Activated T-helper 1 cell treated with Interleukin-2 at 50 U/mL for 16 hours (primary cell): ENCODE results near the gene LRWD1.
"Not testable (repeated sequence)": the region's sequence is repeated elsewhere in the genome, so short reads cannot be mapped to it uniquely, and the experiment has no call there.

Experiments used
- DNase-seq: peaks from one replicate; pipeline ENCODE4 v3.0.0-alpha.2; 2020; ENCODE audit warnings: low read depth

The LRWD1 gene

DNA sequence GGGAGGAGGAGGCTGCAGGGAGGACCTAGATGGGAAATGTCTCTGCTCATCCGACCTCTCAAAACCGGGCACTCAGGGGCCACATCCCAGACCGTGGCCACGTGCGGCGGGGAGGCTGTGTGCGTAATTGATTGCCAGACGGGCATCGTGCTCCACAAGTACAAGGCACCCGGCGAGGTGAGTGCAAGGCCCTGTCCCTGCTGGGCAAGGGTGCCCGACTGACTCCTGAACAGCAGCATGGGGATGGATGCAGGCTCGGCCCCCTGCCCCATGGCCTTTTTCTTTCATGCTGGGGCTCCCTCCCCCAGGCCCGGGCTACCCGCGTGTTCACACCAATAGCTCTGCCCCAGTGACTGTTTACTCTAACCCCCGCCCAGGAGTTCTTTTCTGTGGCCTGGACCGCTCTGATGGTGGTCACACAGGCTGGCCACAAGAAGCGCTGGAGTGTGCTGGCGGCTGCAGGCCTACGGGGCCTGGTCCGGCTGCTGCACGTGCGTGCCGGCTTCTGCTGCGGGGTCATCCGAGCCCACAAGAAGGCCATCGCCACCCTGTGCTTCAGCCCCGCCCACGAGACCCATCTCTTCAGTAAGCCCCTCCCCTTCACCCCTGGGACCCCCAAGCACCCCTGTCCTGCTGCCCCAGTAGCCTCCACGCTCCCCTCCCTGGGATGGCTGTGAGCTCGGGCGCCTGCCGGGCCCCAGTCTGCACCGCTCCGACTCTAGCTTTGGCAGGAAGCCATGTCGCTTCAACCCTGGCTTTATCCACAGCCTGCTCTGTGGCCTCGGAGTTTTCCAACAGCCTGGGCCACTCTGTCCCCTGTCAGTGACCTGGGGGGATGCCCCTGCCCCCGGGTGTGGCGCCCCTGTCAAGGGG is 3.9 kb downstream of the LRWD1 start:
- DNase-seq: no peak

DNA sequence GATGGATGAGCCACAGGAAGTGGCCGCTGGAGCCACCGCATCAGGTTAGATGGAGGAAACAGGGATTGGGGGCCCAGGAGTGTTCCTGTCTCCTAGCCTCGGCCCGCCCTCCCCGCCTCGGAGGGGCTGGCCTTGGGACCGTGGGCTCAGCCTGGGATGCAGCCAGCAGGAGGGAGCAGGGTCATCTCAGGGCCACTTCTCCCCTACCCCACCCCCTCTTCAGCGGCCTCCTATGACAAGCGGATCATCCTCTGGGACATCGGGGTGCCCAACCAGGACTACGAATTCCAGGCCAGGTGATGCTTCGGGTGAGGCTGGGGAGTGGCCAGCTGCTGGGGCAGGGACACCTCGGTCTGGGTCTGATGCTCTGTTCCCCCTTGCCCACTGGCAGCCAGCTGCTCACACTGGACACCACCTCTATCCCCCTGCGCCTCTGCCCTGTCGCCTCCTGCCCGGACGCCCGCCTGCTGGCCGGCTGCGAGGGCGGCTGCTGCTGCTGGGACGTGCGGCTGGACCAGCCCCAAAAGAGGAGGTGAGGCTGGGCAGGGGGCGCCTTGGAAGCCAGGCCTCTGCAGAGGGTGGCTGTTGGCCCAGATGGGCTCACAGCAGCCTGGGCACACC is 4.7 kb downstream of the LRWD1 start:
- DNase-seq: no peak

DNA sequence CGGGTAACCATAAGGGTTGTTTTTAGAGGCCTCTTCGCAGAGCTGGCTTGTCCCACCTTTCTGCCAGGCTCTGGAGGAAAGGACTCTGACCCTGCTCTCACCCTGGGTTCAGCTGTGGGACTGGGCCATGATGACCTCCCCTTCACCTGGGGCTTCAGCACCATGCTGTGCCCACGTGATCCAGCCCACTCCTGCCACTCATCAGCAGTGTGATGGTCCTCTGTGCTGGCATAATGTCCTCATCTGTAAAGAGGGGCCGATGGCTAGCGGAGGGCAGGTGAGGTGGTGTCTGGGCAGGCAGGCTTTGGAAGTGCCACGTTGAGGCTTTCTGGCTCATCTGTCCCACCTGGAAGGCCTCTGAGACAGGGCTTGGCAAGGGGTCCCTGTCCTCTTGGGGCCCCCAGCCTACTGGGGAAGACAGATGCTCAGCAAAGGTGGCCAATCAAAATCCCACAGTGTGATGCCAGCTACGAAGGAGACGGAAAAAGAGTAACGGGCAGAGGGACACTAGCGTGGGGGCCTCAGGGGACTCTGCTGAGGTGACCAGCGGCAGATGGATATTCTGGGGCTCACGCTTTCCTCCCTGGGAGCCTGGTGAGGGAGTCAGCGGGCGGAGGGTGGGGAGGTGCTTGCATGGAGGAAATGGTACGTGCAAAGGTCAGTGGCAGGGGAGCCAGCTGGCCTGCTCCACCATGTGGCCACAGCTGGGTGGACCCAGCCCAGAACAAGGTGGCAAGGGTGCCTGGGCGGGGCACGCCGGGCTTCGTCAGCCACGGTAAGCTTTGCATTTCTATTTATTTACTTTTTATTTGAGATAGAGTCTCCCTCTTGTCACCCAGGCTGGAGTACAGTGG is 5.4 kb downstream of the LRWD1 start:
- DNase-seq: no peak

DNA sequence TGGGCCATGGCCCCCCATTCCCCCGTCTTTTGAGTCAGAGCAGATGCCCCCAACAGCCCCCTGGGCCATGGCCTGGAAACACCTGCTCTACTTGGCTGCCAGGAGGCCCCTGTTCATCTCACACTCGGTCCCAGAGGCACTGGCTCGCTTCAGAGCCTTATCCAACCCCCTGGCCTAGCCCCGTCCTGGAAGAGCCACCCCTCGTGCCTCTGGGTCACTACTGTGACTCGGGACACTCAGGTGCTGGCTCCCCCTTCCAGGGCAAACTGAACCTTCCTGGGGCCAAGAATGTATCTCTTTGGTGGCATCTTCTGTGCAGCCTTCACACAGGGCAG is 7.0 kb downstream of the LRWD1 start:
- no peak for DNase-seq

DNA sequence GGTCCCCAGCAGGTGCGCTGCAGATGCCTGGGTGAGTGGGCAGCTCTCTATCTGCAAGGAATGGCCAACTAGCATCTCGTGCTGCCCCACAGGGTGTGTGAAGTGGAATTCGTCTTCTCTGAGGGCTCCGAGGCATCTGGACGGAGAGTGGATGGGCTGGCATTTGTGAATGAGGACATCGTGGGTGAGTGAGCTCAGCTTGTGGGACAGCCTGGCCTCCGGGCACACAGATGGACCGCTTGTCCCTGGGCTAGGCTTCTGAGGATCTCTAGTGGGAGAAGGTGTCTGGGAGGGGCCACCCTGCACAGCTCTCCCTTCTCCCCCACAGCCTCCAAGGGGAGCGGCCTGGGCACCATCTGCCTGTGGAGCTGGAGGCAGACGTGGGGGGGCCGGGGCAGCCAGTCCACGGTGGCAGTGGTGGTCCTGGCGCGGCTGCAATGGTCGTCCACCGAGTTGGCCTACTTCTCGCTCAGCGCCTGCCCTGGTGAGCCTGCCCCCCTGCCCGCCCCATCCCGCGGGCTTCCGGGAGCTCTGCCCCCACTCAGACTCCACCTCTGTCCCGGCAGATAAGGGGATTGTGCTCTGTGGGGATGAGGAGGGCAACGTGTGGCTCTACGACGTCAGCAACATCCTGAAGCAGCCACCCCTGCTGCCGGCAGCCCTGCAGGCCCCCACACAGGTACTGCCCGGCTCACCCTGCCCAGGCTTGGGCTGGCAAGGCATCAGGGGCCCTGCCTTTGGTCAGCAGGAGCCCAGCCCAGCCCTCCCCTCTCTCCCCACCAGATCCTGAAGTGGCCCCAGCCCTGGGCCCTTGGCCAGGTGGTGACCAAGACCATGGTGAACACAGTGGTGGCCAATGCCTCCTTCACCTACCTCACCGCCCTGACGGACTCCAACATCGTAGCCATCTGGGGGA is 7.6 kb downstream of the LRWD1 start:
- DNase-seq: no peak

DNA sequence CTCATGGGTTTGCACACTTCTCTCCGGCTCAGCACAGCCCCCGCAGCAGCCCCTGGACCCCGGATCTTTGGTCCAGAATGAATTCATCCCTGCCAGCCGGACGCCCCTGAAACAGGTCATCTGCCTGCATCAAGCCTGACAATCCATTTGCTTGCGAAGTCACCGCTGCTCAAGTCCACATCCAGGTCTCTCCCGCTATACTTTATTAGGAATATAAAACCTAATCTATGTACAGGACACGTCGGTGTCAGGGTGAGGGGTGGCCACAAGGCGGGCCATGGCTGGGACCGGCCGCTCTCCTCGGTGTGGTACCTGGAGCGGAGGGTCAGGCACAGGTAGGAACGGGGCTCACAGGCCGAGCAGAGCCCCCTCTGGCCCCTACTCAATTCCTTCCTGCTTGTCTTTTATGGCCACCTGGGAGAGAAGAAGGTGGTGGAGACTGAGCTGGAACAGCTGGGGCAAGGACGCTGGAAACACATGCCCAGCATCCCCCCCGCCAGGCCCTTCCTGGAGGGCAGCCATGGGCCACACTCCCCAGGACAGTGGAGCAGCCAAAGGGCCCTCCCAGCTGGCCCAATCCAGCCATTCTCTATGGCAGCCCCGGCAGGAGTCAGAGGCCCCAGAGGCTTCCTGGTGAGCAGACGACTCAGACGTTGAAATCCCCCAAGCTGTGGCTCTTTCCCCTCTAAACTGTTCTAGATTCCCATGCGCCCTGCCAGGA is 8.6 kb downstream of the LRWD1 start:
- DNase-seq: no peak

DNA sequence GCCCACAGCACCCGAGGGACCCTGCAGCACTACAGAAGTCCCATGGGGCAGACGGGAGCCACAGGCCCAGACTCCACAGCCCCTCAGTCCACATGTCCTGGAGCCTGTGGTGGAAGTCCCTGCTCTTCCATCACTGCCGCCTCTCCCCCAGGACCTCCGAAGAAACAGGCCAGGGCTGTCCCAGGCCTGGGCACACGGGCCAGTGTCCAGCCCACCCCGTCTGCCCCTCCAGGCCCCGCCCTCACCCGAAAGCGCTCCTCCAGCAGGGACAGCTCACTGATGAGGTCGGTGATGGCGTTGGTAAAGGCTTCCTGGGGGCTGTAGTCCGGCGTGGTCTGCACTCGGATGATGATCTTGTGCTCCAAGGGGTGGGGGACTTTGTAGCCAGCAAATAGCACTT is 9.3 kb downstream of the LRWD1 start:
- not testable (repeated sequence) for DNase-seq

DNA sequence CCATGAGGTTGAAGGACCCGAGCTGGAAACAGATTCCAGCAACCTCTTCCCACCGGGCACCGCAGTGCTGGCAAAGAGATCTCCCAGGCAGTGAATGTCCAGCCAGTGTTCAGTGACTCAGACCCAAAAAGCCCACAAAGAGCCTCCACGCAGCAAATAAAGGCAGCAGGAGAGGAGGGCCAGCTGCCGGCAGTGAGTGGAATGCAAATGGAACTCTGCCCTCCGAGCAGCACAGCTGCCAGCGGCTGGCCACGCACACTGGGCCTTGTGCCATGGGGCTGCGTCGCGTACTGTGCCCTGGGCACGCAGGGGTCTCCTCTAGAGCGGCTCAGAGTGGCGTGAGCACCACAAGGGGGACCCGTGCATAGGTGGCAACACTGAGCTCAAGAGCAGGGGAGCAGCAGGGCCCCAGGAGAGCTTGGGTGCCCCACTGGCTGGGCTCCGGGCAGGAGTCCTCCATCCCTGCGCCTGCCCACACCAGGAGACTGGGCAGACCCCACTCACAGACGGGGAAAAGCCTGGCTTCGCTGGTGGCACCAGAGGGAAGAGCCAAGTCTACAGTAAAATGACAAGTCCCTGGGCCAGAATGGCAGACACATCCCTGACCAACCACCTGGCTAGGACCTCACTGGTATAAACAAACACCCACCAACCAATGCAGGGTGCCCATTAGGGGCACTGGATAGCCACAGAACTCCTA is 10.1 kb downstream of the LRWD1 start:
- DNase-seq: not testable (repeated sequence)

DNA sequence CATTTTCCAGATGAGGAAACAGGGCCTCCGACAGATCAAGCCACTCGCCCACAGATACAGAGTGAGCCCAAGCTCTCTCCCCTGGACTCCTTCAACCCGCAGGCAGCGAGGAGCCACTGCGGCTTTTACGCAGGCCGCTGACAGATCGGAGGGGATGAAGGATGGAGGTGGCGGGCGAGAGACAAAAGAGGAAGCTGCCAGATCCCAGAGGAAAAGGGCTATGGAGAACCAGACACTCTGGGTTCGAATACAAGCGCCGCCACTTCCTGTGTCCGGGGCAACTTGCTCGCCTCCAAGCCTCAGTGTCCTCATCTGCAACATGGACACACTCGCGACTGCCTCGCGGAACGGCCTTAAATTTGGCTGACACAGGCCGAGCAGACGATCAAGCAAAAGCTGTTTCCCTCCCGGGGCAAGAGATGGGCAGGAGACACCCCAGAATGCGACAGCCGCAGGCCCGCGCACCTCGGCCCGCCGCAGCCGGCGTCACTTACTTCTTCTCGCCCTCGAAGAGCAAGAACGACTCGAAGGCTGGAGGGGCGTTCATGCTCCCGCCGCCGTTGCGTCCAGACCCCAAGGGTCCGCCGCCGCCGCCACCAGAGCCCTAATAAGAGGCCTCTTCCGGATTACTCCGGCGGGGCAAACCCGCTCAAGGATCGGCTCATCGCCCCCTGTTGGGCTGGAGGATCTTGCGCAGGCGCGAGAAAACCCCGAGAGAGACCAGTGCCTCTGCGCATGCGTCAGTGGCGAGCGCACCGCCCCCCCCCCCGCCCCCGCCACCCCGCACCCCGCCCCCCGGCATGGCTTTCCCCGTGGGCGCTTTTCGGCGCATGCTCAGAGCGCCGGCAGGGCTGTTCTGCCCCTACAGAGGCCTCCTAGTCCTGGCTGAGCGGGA is 13.8 kb downstream of the LRWD1 start, which contains the start of gene POLR2J:
Gene POLR2J, minus strand, starts transcription at position 609 of the 895 bp plus-strand sequence. Its CDS starts 62 bp downstream, at position 547.
- peak; percentile 96 for DNase-seq

DNA sequence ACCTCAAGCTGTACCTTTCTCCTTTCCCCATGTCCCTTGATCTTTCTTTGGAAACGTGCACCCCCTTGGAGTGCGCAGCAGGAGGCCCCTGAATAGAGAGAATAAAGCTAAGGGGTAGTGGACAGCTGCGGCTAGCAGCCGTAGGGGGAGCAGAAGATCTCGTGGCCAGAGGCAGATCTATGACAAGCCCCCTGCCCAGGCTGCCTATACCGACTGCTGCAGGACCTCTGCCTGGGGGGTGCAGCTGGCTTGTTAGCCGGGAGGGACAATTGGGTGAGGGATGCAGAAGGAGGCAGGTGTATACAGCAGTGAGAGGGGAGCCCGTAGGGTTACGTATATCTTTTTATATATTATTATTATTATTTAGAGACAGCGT is 14.4 kb downstream of the LRWD1 start:
- not testable (repeated sequence) for DNase-seq

DNA sequence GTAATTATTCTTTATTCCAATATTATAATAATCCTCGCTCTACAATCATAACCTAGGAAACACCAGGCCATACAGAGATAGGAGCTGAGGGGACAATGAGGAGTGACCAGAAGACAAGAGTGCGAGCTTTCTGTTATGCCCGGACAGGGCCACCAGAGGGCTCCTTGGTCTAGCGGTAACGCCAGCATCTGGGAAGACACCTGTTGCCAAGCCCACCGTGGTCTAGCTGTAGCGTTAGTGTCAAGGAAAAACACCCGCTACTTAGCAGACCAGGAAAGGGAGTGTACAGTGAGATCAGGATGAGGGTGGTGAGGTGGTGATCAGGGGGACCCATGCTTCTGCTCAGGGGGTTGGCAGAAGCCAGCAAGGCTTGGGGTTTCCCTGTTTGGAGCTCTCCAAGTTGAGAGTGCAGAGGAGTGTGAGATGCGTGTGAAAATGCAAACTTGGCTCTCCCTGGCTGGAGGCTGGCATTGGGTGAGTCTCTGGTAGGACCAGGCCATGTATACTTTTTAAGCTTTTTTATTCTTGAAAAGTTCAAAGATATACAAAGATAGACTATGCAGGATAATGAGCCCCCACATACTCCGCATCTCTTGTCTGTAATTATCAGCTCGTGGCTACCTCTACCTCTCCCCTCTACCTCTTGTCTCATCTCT is 15.3 kb downstream of the LRWD1 start:
- DNase-seq: not testable (repeated sequence)

DNA sequence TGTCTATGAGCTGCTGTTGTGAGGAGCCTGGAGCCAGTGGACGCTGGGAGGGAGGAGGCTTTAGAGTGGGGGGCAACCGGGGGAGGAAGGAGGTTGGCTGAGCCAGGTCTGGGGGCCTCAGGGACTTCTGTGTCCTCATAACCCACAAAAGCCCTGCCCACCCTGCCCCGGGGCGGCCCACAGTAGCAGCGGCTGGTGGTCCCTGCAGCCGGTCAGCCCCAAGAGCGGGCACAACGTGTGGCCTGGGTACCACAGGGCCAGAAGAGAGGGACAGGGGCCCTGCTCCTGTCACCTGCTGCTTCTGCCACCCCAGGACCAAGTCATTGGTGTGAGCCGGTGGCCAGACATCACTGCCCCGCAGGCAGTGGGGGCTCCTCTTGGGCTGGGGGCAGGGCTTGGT is 17.2 kb downstream of the LRWD1 start:
- DNase-seq: not testable (repeated sequence)

DNA sequence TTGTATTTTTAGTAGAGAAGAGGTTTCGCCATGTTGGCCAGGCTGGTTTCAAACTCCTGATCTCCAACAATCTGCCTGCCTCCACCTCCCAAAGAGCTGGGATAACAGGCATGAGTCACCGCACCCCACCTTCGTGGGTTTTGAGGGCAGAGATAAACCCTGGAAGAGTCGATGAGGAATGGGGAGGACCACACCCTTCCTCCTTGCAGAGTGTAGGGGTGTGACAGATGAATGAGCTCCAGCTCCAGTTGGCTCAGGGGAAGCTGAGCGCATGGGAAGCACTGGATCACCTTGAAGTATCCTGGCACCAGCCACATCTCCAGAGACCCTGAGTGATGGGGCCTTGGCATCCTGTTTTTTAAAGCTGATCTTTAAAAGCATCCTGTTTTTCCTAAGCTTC is 19.5 kb downstream of the LRWD1 start:
- not testable (repeated sequence) for DNase-seq

DNA sequence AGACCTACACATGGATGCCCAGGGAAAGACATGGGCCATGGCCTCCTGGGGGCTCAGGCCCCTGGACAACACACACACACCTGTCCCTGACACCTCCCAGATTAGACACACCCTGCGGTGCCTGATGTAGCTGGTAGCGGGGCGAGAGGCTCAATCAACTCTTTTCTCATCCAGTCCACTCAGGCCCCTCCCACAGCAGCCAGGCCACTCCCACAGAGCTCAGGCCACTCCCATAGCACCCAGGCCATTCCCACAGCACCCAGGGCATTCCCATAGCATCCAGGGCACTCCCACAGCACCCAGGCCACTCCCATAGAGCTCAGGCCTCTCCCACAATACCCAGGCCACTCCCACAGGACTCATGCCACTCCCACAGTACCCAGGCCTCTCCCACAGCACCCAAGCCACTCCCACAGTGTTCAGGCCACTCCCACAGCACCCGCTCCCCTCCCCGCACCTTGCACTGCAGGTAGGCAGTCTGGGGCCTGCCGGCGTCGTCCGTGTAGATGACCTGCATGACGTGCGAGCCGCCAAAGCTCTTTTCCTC is 25.8 kb downstream of the LRWD1 start:
- DNase-seq: not testable (repeated sequence)

DNA sequence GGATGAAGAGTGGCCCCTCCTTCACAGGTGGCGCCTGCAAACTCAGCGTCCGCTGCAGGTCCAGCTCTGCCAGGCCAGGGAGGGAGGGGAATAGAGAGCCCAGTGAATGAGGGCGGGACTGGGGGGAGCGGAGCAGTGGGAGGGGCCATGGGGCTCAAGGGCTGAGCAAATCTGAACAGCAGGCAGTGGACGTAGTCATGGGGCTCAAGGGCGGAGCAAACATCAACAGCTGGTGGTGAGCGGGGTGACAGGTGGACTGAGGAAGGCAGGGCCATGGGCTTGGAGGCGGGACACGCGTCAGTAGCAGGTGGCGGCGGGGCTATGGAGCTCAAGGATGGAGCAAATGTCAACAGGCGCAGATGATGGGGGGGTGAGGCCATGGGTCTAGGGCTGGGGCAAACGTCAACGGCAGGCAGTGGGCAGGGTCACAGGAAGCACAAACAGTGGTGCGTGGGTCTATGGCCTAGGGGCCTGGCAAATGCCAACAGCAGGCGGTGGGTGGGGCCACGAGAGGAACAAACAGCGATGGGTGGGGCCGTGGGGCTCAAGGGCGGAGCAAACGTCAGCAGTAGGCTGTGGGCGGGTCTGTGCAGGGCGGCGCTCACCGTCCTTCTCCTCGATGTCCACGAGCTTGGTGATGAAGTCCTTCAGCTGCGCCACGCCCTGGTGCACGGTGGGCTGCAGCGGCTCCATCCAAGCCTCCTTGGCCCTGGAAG is 28.6 kb downstream of the LRWD1 start:
- not testable (repeated sequence) for DNase-seq

DNA sequence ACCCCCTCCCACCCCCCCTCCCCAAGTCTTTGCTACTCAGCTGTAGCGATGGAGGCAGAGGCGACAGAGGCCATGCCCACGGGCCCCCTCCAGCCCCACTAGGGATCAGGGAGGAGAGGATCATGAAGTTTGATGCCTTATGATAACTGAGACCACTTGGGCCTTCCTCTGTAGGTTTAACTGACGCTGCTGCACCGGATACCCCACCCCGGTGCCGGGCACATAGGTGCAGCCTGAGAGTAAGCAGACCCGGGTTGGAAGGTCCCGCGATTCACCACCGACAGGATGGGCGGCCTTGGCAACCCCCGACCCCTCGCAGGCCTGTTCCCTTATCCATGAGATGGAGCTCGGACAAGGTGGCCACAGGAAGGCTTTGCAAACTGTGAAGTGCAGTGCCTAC is 29.2 kb downstream of the LRWD1 start:
- not testable (repeated sequence) for DNase-seq

DNA sequence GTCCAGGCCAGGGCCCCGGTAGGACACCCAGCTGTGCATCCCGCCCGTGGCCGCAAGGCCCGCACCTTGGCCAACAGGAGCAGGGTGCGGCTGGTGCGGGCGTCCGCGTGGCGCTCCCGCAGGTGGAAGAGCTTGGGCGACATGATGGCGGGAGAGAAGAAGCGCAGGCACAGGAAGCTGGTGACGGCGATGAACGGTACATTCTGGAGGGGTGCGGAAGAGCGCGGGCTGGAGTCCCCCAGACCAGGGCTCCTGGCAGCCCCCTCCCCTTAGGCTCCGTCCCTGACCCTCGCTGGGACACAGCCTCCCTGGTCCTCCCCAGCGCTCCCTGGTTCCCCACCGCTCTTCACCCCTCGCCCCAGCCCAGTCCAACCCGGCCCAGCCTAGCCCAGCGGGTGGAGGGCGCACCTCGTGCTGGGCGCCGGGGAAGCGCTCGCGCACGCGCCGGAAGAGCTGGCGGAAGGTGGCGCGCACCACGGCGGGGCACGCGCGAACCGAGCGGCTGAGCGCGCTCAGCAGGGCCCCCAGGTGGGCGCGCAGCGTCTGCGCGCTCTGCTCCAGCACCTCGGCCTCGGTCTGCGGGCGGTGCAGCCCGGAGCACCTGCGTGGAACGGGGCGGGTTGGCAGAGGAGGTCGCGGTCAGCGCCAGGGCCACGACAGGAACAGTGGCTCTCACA is 29.8 kb downstream of the LRWD1 start:
- not testable (repeated sequence) for DNase-seq
